NCI-H2081 (cell line): ENCODE measurements around the gene OR52E1.

Experiments used
- DNase-seq, 2 experiments: peaks; one replicate each; lab custom pipeline; 2025; lab: John Stamatoyannopoulos, UW

The OR52E1 gene

DNA sequence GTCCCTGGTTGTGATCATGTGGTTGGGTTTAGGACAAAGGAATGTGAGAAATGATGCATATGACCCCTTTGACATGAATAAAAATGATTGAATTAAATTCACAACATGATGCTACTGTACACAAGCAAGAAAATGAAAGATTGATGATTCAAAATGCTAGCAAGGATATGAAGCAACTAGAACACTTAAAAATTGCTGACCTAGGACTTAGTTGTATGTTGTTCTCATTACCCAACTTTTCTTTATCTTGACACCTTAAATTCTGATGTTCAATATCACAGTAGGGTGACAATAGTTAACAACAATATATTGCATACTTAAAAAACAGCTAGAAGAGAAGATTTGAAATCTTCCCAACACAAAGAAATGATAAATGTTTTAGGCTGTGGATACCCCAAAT is 48.2 kb downstream of the OR52E1 start:
- no peak for DNase-seq

DNA sequence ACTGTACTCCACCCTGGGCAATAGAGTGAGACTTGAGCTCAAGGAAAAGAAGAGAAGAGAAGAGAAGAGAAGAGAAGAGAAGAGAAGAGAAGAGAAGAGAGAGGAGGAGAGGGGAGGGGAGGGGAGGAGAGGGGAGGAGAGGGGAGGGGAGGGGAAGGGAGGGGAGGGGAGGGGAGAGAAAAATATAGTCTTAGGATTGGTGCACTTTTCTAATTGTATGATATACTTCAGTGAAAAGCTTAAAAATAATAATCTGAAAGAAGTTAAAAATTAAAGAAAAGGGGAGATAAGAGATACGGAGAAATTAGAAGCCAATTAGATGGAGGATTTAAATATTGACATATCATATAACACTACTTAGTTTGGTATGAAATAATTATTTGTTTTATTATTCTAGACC is 49.5 kb downstream of the OR52E1 start:
- no peak for DNase-seq
